ENCODE results near the gene NPSR1. TPM values are rescaled to one million over a fixed set of nuclear protein-coding genes. Genes with fewer than 3 reads are reported as not detected.

Gene NPSR1
- total RNA-seq, 1 experiment from 2014 or later = not detected

DNA sequence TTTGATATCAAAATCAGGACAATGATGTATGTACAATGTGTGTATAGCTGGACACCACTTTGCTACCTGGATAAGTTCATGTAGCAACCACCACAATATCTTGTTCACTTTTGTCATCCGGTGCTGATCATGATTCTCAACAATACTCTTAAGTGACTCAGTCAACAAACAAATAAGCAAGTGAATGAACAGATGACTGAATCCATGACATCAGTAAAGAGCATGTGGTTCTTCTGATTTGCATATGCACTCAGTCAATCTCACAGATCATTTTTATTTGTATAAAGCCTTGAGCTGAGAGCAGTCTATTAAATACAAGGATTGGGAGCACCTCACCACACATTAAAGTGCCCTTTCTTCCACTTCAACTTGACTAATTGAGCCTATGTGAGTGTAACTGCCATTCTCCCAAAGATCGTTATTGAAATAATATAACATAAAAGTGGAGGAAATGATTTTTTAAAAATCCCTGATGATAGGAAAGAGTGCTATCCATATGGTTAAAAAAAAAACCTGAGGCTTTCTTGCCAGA is 69.5 kb downstream of the NPSR1 start:
- no peak overlapping the region for H2BK20ac ChIP-seq (ENCODE audit: low read depth, low read length, poor library complexity, severe bottlenecking)
- Mint-ChIP-seq H3K4me1 (peaks cover 0 to 3% of the 10 kb centered on the region in 2 experiments; a peak in 2 of 4 replicates), H3K36me3 (ENCODE audit: insufficient read depth in 1 of 3, low read depth in 3 of 3) (no peaks in the 10 kb centered on the region), H3K27ac (no peak overlapping the region), H3K9me3 (no peaks in the 10 kb centered on the region), H3K4me3 (no peak overlapping the region), H3K27me3 (ENCODE audit: low read depth) (no peaks in the 10 kb centered on the region)
- no peak overlapping the region for H2BK5ac ChIP-seq (ENCODE audit: insufficient read length, low read length)
- H2AFZ ChIP-seq (ENCODE audit: low read length) = no peak overlapping the region
- H3K79me1 ChIP-seq (ENCODE audit: insufficient read depth, low read depth, low read length, poor library complexity, severe bottlenecking) = no peaks in the 10 kb centered on the region
- H4K8ac ChIP-seq (replicated peaks; ENCODE audit: insufficient read length, low read depth, low read length) = no peak overlapping the region
- H3K9ac ChIP-seq (ENCODE audit: extremely low read depth, insufficient read length, low read length) = no peak overlapping the region
- H3K27me3 ChIP-seq (ENCODE audit: insufficient read depth, low read length) = no peaks in the 10 kb centered on the region
- DNase-seq = no peak
- H4K91ac ChIP-seq (ENCODE audit: insufficient read length, low read depth, low read length) = no peak overlapping the region
- no peak overlapping the region for H3K18ac ChIP-seq (ENCODE audit: insufficient read length, low read depth, low read length)
- H2BK120ac ChIP-seq (ENCODE audit: low read depth, low read length, poor library complexity, severe bottlenecking) = no peak overlapping the region
- no peak overlapping the region for H2BK12ac ChIP-seq (ENCODE audit: insufficient read length, low read depth, low read length)
- no CpG with 5 or more reads among the region's 2 CpGs for WGBS (ENCODE audit: extremely low coverage, insufficient read length, low lambda C conversion rate)
- H3T11ph ChIP-seq (ENCODE audit: low read length) = no peak overlapping the region
- H2AK5ac ChIP-seq (ENCODE audit: insufficient read length, low read length) = no peak overlapping the region
- H3K14ac ChIP-seq (ENCODE audit: insufficient read depth, low read length) = no peak overlapping the region
- H3K27ac ChIP-seq (ENCODE audit: insufficient read length, low read depth, low read length) = no peak overlapping the region
- H3K4me2 ChIP-seq (ENCODE audit: insufficient read depth, insufficient read length, low read length) = no peak overlapping the region
- no peaks in the 10 kb centered on the region; the same call in 1 of the 2 replicates for H3K4me1 ChIP-seq (ENCODE audit: insufficient read depth, low read length)
- H3K9me3 ChIP-seq (ENCODE audit: control insufficient read depth, low read depth, low read length) = no peaks in the 10 kb centered on the region
- H3K23ac ChIP-seq (ENCODE audit: insufficient read length, low read depth, low read length) = no peak overlapping the region
- no peaks in the 10 kb centered on the region for H3K23me2 ChIP-seq (ENCODE audit: insufficient read length, low read depth, low read length, poor library complexity, severe bottlenecking)
- H3K79me2 ChIP-seq (ENCODE audit: insufficient read depth, low read length) = no peaks in the 10 kb centered on the region
- H3K56ac ChIP-seq (ENCODE audit: insufficient read length, low read depth, low read length) = no peak overlapping the region
- no peak overlapping the region for H2BK15ac ChIP-seq (ENCODE audit: low read depth, low read length)
- H4K20me1 ChIP-seq (ENCODE audit: control insufficient read depth, insufficient read depth, insufficient read length) = no peaks in the 10 kb centered on the region
- H3K4ac ChIP-seq (ENCODE audit: low read depth, low read length) = no peak overlapping the region
- TF ChIP-seq, protein P1, sequence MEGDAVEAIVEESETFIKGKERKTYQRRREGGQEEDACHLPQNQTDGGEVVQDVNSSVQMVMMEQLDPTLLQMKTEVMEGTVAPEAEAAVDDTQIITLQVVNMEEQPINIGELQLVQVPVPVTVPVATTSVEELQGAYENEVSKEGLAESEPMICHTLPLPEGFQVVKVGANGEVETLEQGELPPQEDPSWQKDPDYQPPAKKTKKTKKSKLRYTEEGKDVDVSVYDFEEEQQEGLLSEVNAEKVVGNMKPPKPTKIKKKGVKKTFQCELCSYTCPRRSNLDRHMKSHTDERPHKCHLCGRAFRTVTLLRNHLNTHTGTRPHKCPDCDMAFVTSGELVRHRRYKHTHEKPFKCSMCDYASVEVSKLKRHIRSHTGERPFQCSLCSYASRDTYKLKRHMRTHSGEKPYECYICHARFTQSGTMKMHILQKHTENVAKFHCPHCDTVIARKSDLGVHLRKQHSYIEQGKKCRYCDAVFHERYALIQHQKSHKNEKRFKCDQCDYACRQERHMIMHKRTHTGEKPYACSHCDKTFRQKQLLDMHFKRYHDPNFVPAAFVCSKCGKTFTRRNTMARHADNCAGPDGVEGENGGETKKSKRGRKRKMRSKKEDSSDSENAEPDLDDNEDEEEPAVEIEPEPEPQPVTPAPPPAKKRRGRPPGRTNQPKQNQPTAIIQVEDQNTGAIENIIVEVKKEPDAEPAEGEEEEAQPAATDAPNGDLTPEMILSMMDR (conservative IDR thresholded peaks at IDR 0.05) = no peak
- H4K5ac ChIP-seq (ENCODE audit: insufficient read length, low read depth, low read length) = no peak overlapping the region
